Retinal pigment epithelial cell (primary cell): Measurements from ENCODE around the gene SYT1.

ENCODE experiments used
- DNase-seq: peaks from one replicate; pipeline ENCODE4 v3.0.0-alpha.2; 2010; ENCODE audit warnings: low read depth
- H3K4me3 ChIP-seq: 2 replicates; pipeline ENCODE4 v1.5.1; 2011; ENCODE audit warnings: mild to moderate bottlenecking, low read length, control low read depth, moderate library complexity
- CTCF ChIP-seq: conservative IDR thresholded peaks from 2 replicates; pipeline ENCODE4 v1.5.1; 2011; ENCODE audit warnings: low read depth, low read length, control low read depth, inconsistent platforms

The SYT1 gene

GRCh38 chr12:79262938-79263337, 398.4 kb downstream of the SYT1 start:
- H3K4me3 ChIP-seq: no peak overlapping the region
- DNase-seq: no peak
- no peak for TF ChIP-seq CTCF

GRCh38 chr12:79266343-79267144, 402.0 kb downstream of the SYT1 start:
- no peak overlapping the region for H3K4me3 ChIP-seq
- TF ChIP-seq CTCF: no peak
- no peak for DNase-seq

GRCh38 chr12:79267580-79267979, 403.0 kb downstream of the SYT1 start:
- no peak for TF ChIP-seq CTCF
- no peak for DNase-seq
- no peak overlapping the region for H3K4me3 ChIP-seq

GRCh38 chr12:79274501-79275064, 410.0 kb downstream of the SYT1 start:
- no peak for DNase-seq
- H3K4me3 ChIP-seq: no peak overlapping the region
- TF ChIP-seq CTCF: no peak

GRCh38 chr12:79275631-79276030, 411.1 kb downstream of the SYT1 start:
- H3K4me3 ChIP-seq: no peak overlapping the region
- TF ChIP-seq CTCF: no peak
- DNase-seq: peak; percentile 45

- H3K4me3 ChIP-seq: no peak overlapping the region
- no peak for DNase-seq
- no peak for TF ChIP-seq CTCF
Measured at GRCh38 chr12:79283364-79283763, 418.8 kb downstream of the SYT1 start.

GRCh38 chr12:79288911-79289310, 424.3 kb downstream of the SYT1 start:
- DNase-seq: no peak
- H3K4me3 ChIP-seq: no peak overlapping the region
- TF ChIP-seq CTCF: no peak
